Right lobe of liver (tissue), 4 donors: ENCODE measurements around the gene NXPH1.

Source experiments
- POLR2A ChIP-seq: fragments of 450-650 bp; IDR thresholded peaks from one replicate; pipeline ENCODE4 v1.6.1; 2017; ENCODE audit warnings: antibody characterized with exemption, mild to moderate bottlenecking
- TF ChIP-seq, protein P1 (sequence below), 4 donors: fragments of 200-600 bp in 3 of 4; fragments of 450-650 bp in 1 of 4; IDR thresholded peaks; one replicate each; pipeline versions ENCODE4 v1.5.1 to v1.8.0; 2016 to 2022; ENCODE audit warnings: antibody characterized with exemption in 4 of 4, mild to moderate bottlenecking in 2 of 4
- donor health status: DM: no; HTN: no; CAD: no.
- donor health status: DM: no; HTN: no; CAD: no.
- donor health status: DM: no; HTN: yes; CAD: no.

DNA sequence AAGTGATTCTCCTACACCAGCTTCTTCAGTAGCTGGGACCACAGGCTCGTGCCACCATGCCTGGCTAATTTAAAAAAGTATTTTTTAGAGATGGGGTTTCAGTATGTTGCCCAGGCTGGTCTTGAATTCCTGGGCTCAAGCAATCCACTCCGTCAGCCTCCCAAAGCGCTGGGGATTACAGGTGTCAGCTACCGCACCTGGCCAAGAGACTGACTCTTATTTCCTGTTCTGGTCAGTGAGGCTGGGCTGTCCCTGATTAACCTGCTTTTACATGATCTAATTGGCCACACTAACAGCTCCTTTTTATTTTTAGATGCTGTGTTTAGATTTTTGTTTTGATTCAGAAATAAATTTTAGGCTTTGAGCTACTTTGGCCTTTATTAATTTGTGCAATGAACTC, 203.9 kb downstream of the NXPH1 start:
- TF ChIP-seq, protein P1, sequence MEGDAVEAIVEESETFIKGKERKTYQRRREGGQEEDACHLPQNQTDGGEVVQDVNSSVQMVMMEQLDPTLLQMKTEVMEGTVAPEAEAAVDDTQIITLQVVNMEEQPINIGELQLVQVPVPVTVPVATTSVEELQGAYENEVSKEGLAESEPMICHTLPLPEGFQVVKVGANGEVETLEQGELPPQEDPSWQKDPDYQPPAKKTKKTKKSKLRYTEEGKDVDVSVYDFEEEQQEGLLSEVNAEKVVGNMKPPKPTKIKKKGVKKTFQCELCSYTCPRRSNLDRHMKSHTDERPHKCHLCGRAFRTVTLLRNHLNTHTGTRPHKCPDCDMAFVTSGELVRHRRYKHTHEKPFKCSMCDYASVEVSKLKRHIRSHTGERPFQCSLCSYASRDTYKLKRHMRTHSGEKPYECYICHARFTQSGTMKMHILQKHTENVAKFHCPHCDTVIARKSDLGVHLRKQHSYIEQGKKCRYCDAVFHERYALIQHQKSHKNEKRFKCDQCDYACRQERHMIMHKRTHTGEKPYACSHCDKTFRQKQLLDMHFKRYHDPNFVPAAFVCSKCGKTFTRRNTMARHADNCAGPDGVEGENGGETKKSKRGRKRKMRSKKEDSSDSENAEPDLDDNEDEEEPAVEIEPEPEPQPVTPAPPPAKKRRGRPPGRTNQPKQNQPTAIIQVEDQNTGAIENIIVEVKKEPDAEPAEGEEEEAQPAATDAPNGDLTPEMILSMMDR (IDR thresholded peaks at IDR 0.05): no peak
- TF ChIP-seq POLR2A: no peak
